CD4-positive, alpha-beta T cell treated with Interleukin-1 beta for 1 hour (primary cell): Measurements from ENCODE around the gene MZT2A.
A peak's percentile ranks its signal among the peaks of the same experiment; 100 is the strongest.
"Not testable (repeated sequence)": the region's sequence is repeated elsewhere in the genome, so short reads cannot be mapped to it uniquely, and the experiment has no call there.

Experiments used
- DNase-seq, 2 donors: peaks; one replicate each; pipeline ENCODE4 v3.0.0-alpha.2; 2020 to 2022

MZT2A gene

GRCh38 chr2:131519871-131520470, 27.8 kb upstream of the MZT2A start:
- not testable (repeated sequence) for DNase-seq

- no peak for DNase-seq
Observed at GRCh38 chr2:131519466-131519865, 27.3 kb upstream of the MZT2A start.

- not testable (repeated sequence) for DNase-seq
Observed at GRCh38 chr2:131518531-131518930, 26.3 kb upstream of the MZT2A start.

GRCh38 chr2:131517856-131518255, 25.7 kb upstream of the MZT2A start:
- not testable (repeated sequence) for DNase-seq

GRCh38 chr2:131517106-131517831, 25.1 kb upstream of the MZT2A start:
- no peak for DNase-seq

- DNase-seq = not testable (repeated sequence)
Observed at GRCh38 chr2:131516621-131517020, 24.4 kb upstream of the MZT2A start.

GRCh38 chr2:131516011-131516410, 23.8 kb upstream of the MZT2A start:
- no peak for DNase-seq

GRCh38 chr2:131515235-131515634, 23.0 kb upstream of the MZT2A start:
- not testable (repeated sequence) for DNase-seq

- DNase-seq = not testable (repeated sequence)
Observed at GRCh38 chr2:131514408-131515166, 22.4 kb upstream of the MZT2A start.

- DNase-seq = not testable (repeated sequence)
Observed at GRCh38 chr2:131511969-131512870, 20.0 kb upstream of the MZT2A start.

- DNase-seq = not testable (repeated sequence)
Observed at GRCh38 chr2:131511291-131511968, 19.2 kb upstream of the MZT2A start.

- DNase-seq = no peak
Observed at GRCh38 chr2:131509615-131510014, 17.4 kb upstream of the MZT2A start.

- not testable (repeated sequence) for DNase-seq
Observed at GRCh38 chr2:131504082-131504750, 12.0 kb upstream of the MZT2A start.

- not testable (repeated sequence) for DNase-seq
Observed at GRCh38 chr2:131503587-131503986, 11.4 kb upstream of the MZT2A start.

GRCh38 chr2:131498321-131498973, 6.2 kb upstream of the MZT2A start:
- not testable (repeated sequence) for DNase-seq

GRCh38 chr2:131495506-131495905, 3.3 kb upstream of the MZT2A start:
- not testable (repeated sequence) for DNase-seq

- peak in 1 of 2 donors; percentile 2 for DNase-seq
Observed at GRCh38 chr2:131493199-131493968, 1.2 kb upstream of the MZT2A start.

GRCh38 chr2:131492418-131493198, 411 bp upstream of the MZT2A start:
- peak; percentile 92 to 96 for DNase-seq

GRCh38 chr2:131491469-131491836, 744 bp downstream of the MZT2A start:
- DNase-seq = not testable (repeated sequence)
